ENCODE results near the gene MYCN.

MYCN gene

GRCh38 chr2:15930589-15931318, 9.6 kb upstream of the MYCN start:
- no peaks in the 10 kb centered on the region for H3K36me3 ChIP-seq (ENCODE audit: insufficient read depth, low read length)
- TF ChIP-seq CTCF (IDR thresholded peaks at IDR 0.05; ENCODE audit: low read length) (no peak), EZH2 (IDR thresholded peaks at IDR 0.05; ENCODE audit: borderline replicate concordance, low read length) (no peak)

GRCh38 chr2:15931319-15931890, 8.9 kb upstream of the MYCN start:
- no peak overlapping the region for H3K9ac ChIP-seq (ENCODE audit: low read length)
- no peaks in the 10 kb centered on the region for H3K4me1 ChIP-seq (ENCODE audit: insufficient read depth, low read length, severe bottlenecking)
- H3K27ac ChIP-seq (ENCODE audit: low read depth, low read length, poor library complexity, severe bottlenecking), result no peak overlapping the region
- no peaks in the 10 kb centered on the region for H4K20me1 ChIP-seq (ENCODE audit: insufficient read depth, low read length)
- no peaks in the 10 kb centered on the region for H3F3A ChIP-seq (ENCODE audit: insufficient read depth, low read length)
- no peaks in the 10 kb centered on the region for H3K9me2 ChIP-seq (ENCODE audit: low read depth, low read length)
- no peaks in the 10 kb centered on the region for H3K36me3 ChIP-seq (ENCODE audit: insufficient read depth, low read length)
- H3K4me3 ChIP-seq (ENCODE audit: low read depth, low read length, poor library complexity, severe bottlenecking), result no peak overlapping the region
- TF ChIP-seq CTCF (IDR thresholded peaks at IDR 0.05; ENCODE audit: low read length) (no peak), EZH2 (IDR thresholded peaks at IDR 0.05; ENCODE audit: borderline replicate concordance, low read length) (no peak)
- H3K27me3 ChIP-seq (ENCODE audit: insufficient read depth, low read length), result no peaks in the 10 kb centered on the region
- no peak overlapping the region for H3K4me2 ChIP-seq (ENCODE audit: low read length)
- no peaks in the 10 kb centered on the region for H3K79me2 ChIP-seq (ENCODE audit: insufficient read depth, low read length)
- H3K9me3 ChIP-seq (ENCODE audit: low read length), result no peaks in the 10 kb centered on the region
- H2AFZ ChIP-seq (ENCODE audit: low read length), result no peak overlapping the region

More at GRCh38 chr2:15930589-15931318, 9.6 kb upstream of the MYCN start:
- H3K9ac ChIP-seq (ENCODE audit: low read length), result no peak overlapping the region
- H3K79me2 ChIP-seq (ENCODE audit: insufficient read depth, low read length), result no peaks in the 10 kb centered on the region
- no peaks in the 10 kb centered on the region for H3K9me2 ChIP-seq (ENCODE audit: low read depth, low read length)
- no peaks in the 10 kb centered on the region for H3K4me1 ChIP-seq (ENCODE audit: insufficient read depth, low read length, severe bottlenecking)
- no peak overlapping the region for H2AFZ ChIP-seq (ENCODE audit: low read length)
- no peak overlapping the region for H3K27ac ChIP-seq (ENCODE audit: low read depth, low read length, poor library complexity, severe bottlenecking)
- H3K27me3 ChIP-seq (ENCODE audit: insufficient read depth, low read length), result no peaks in the 10 kb centered on the region
- H3F3A ChIP-seq (ENCODE audit: insufficient read depth, low read length), result no peaks in the 10 kb centered on the region
- H3K9me3 ChIP-seq (ENCODE audit: low read length), result no peaks in the 10 kb centered on the region
- H3K4me2 ChIP-seq (ENCODE audit: low read length), result no peak overlapping the region
- no peak overlapping the region for H3K4me3 ChIP-seq (ENCODE audit: low read depth, low read length, poor library complexity, severe bottlenecking)
- H4K20me1 ChIP-seq (ENCODE audit: insufficient read depth, low read length), result no peaks in the 10 kb centered on the region

- H3F3A ChIP-seq (ENCODE audit: insufficient read depth, low read length), result no peaks in the 10 kb centered on the region
- no peak overlapping the region for H2AFZ ChIP-seq (ENCODE audit: low read length)
- no peaks in the 10 kb centered on the region for H3K79me2 ChIP-seq (ENCODE audit: insufficient read depth, low read length)
- no peak for TF ChIP-seq EZH2 (IDR thresholded peaks at IDR 0.05; ENCODE audit: borderline replicate concordance, low read length)
- H3K27me3 ChIP-seq (ENCODE audit: insufficient read depth, low read length), result no peaks in the 10 kb centered on the region
- H3K9me2 ChIP-seq (ENCODE audit: low read depth, low read length), result no peaks in the 10 kb centered on the region
- H4K20me1 ChIP-seq (ENCODE audit: insufficient read depth, low read length), result no peaks in the 10 kb centered on the region
- no peaks in the 10 kb centered on the region for H3K36me3 ChIP-seq (ENCODE audit: insufficient read depth, low read length)
- H3K4me2 ChIP-seq (ENCODE audit: low read length), result no peak overlapping the region
- H3K9me3 ChIP-seq (ENCODE audit: low read length), result no peaks in the 10 kb centered on the region
- no peak overlapping the region for H3K9ac ChIP-seq (ENCODE audit: low read length)
- no peak overlapping the region for H3K4me3 ChIP-seq (ENCODE audit: low read depth, low read length, poor library complexity, severe bottlenecking)
- no peaks in the 10 kb centered on the region for H3K4me1 ChIP-seq (ENCODE audit: insufficient read depth, low read length, severe bottlenecking)
- no peak overlapping the region for H3K27ac ChIP-seq (ENCODE audit: low read depth, low read length, poor library complexity, severe bottlenecking)
Observed at GRCh38 chr2:15931950-15932349, 8.4 kb upstream of the MYCN start.

Data from OCI-LY1 (cell line).